HepG2 (cell line): ENCODE data around the gene TOP1. TPM values are rescaled to one million over a fixed set of nuclear protein-coding genes. Genes with fewer than 3 reads are reported as not detected.
A peak's percentile ranks its signal among the peaks of the same experiment; 100 is the strongest.

Source experiments
- BCL6 ChIP-seq: IDR thresholded peaks from 2 replicates; pipeline ENCODE4 v1.6.1; 2016; ENCODE audit warnings: missing genetic modification reagents, missing compliant biosample characterization
- GTF3A ChIP-seq: sonication (generic); formaldehyde crosslinking; conservative IDR thresholded peaks from 2 replicates; pipeline ENCODE4 v1.4.0; 2020; ENCODE audit warnings: mild to moderate bottlenecking, missing genetic modification reagents
- HOXA7 ChIP-seq: sonication (generic); formaldehyde crosslinking; IDR thresholded peaks from 2 replicates; pipeline ENCODE4 v1.8.1; 2022; ENCODE audit warnings: mild to moderate bottlenecking, missing genetic modification reagents, moderate library complexity
- MAFG ChIP-seq: sonication (generic); formaldehyde crosslinking; IDR thresholded peaks from 2 replicates; pipeline ENCODE4 v1.5.1; 2020; ENCODE audit warnings: mild to moderate bottlenecking, missing genetic modification reagents
- NFIC ChIP-seq: IDR thresholded peaks from 2 replicates; pipeline ENCODE4 v1.6.1; 2012; ENCODE audit warnings: mild to moderate bottlenecking, low read length, inconsistent platforms
- THAP11 ChIP-seq: IDR thresholded peaks from 2 replicates; pipeline ENCODE4 v1.6.1; 2016; ENCODE audit warnings: missing biosample characterization, missing genetic modification reagents
- ZNF362 ChIP-seq: sonication (generic); formaldehyde crosslinking; IDR thresholded peaks from 2 replicates; pipeline ENCODE4 v1.4.0; 2020; ENCODE audit warnings: missing genetic modification reagents, mild to moderate bottlenecking, borderline replicate concordance
- ZNF564 ChIP-seq: sonication (generic); formaldehyde crosslinking; IDR thresholded peaks from 2 replicates; pipeline ENCODE4 v1.8.1; 2023; ENCODE audit warnings: mild to moderate bottlenecking, missing genetic modification reagents
- ZNF841 ChIP-seq: sonication (generic); formaldehyde crosslinking; IDR thresholded peaks from 2 replicates; pipeline ENCODE4 v1.8.1; 2023; ENCODE audit warnings: missing genetic modification reagents, borderline replicate concordance
- ZSCAN9 ChIP-seq: IDR thresholded peaks from 2 replicates; pipeline ENCODE4 v1.6.1; 2016; ENCODE audit warnings: borderline replicate concordance
- polyA plus RNA-seq, 8 experiments: library from polyadenylated mRNA; depleted of rRNA in 3 of 8; stranded (reverse) in 7 of 8; unstranded in 1 of 8; fragments of >200 nt; fragmentation: Illumina TruSeq in 4 of 8; extraction: Trizol in 4 of 8; gene quantifications; 2 replicates each; pipeline versions ENCODE4 v1.2.1 to v1.2.3, GENCODE V29; 2011 to 2016; ENCODE audit warnings: low read depth in 4 of 8, missing spikeins in 1 of 8, mixed read lengths in 1 of 8; ENCODE audit not compliant: insufficient read depth in 1 of 8
- total RNA-seq, 5 experiments: library from RNA; depleted of rRNA; stranded (reverse); fragments of >200 nt; fragmentation: Illumina TruSeq; extraction: Trizol; gene quantifications; 2 replicates each; pipeline ENCODE4 v1.2.3, GENCODE V29; 2016; ENCODE audit warnings: low read depth in 1 of 5
- TF ChIP-seq, protein P1 (sequence below): sonication (generic); formaldehyde crosslinking; IDR thresholded peaks from 2 replicates; pipeline ENCODE4 v1.9.0; 2021; ENCODE audit warnings: missing genetic modification reagents, mild to moderate bottlenecking, borderline replicate concordance
- TF ChIP-seq, protein P2 (sequence below): sonication (generic); formaldehyde crosslinking; conservative IDR thresholded peaks from 2 replicates; pipeline ENCODE4 v1.4.0; 2020; ENCODE audit warnings: missing genetic modification reagents
- TF ChIP-seq, protein P3 (sequence below): sonication (generic); formaldehyde crosslinking; IDR thresholded peaks from 2 replicates; pipeline ENCODE4 v1.4.0; 2020; ENCODE audit warnings: missing genetic modification reagents
- TF ChIP-seq, protein P4 (sequence below): sonication (generic); formaldehyde crosslinking; IDR thresholded peaks from 2 replicates; pipeline ENCODE4 v1.5.1; 2020; ENCODE audit warnings: mild to moderate bottlenecking, missing genetic modification reagents, borderline replicate concordance

TOP1 gene
- total and polyA plus RNA-seq, 2 of the 13 experiments (the other 11 are each of a cell fraction or from before 2014, with no cell fraction given), result 10.2 to 19.4 TPM

DNA sequence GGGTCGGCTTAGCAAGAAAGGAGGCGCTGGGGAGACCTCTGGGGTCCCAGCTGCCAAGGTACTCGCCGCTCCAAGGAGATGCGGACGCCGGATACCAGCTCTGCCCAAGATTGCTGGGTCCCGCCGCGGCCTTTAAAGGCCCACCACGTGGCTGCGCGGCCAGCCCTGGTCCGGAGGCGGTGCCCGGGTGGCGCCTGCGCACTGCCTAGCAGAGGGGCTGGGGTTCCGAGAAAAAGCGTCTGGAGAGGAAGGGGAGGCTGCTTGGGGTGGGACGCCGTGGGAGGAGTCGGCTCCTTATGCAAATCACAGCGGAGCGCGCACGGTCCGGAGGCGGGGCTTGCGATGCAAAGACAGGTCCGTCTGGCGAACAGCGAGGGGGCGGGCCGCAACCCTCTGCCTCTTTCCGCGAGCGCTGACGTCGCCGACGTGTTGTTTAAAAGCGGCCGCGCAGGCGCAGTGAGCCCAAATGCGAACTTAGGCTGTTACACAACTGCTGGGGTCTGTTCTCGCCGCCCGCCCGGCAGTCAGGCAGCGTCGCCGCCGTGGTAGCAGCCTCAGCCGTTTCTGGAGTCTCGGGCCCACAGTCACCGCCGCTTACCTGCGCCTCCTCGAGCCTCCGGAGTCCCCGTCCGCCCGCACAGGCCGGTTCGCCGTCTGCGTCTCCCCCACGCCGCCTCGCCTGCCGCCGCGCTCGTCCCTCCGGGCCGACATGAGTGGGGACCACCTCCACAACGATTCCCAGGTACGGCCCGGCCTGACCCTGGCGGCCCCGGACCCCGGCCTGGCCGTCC is at the start of gene TOP1 (continued):
- TF ChIP-seq ZNF362 (CRISPR knock-in tag), result peak; percentile 72
- TF ChIP-seq MAFG (CRISPR knock-in tag), result no peak
- TF ChIP-seq ZNF841 (CRISPR knock-in tag), result no peak
- no peak; the same call in 1 of the 2 replicates for TF ChIP-seq BCL6 (CRISPR knock-in tag)
- TF ChIP-seq, protein P1, sequence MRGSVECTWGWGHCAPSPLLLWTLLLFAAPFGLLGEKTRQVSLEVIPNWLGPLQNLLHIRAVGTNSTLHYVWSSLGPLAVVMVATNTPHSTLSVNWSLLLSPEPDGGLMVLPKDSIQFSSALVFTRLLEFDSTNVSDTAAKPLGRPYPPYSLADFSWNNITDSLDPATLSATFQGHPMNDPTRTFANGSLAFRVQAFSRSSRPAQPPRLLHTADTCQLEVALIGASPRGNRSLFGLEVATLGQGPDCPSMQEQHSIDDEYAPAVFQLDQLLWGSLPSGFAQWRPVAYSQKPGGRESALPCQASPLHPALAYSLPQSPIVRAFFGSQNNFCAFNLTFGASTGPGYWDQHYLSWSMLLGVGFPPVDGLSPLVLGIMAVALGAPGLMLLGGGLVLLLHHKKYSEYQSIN, result no peak
- TF ChIP-seq GTF3A (CRISPR knock-in tag), result peak; percentile 88
- peak; percentile 72; the same call in 1 of the 2 replicates for TF ChIP-seq ZSCAN9 (CRISPR knock-in tag)
- peak; percentile 82 for TF ChIP-seq THAP11 (CRISPR knock-in tag)
- no peak for TF ChIP-seq NFIC
- peak; percentile 93; the same call in 1 of the 2 replicates for TF ChIP-seq ZNF564
- no peak for TF ChIP-seq HOXA7 (CRISPR knock-in tag)
- TF ChIP-seq, protein P2, sequence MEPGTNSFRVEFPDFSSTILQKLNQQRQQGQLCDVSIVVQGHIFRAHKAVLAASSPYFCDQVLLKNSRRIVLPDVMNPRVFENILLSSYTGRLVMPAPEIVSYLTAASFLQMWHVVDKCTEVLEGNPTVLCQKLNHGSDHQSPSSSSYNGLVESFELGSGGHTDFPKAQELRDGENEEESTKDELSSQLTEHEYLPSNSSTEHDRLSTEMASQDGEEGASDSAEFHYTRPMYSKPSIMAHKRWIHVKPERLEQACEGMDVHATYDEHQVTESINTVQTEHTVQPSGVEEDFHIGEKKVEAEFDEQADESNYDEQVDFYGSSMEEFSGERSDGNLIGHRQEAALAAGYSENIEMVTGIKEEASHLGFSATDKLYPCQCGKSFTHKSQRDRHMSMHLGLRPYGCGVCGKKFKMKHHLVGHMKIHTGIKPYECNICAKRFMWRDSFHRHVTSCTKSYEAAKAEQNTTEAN (CRISPR knock-in tag), result peak; percentile 74
- TF ChIP-seq, protein P3, sequence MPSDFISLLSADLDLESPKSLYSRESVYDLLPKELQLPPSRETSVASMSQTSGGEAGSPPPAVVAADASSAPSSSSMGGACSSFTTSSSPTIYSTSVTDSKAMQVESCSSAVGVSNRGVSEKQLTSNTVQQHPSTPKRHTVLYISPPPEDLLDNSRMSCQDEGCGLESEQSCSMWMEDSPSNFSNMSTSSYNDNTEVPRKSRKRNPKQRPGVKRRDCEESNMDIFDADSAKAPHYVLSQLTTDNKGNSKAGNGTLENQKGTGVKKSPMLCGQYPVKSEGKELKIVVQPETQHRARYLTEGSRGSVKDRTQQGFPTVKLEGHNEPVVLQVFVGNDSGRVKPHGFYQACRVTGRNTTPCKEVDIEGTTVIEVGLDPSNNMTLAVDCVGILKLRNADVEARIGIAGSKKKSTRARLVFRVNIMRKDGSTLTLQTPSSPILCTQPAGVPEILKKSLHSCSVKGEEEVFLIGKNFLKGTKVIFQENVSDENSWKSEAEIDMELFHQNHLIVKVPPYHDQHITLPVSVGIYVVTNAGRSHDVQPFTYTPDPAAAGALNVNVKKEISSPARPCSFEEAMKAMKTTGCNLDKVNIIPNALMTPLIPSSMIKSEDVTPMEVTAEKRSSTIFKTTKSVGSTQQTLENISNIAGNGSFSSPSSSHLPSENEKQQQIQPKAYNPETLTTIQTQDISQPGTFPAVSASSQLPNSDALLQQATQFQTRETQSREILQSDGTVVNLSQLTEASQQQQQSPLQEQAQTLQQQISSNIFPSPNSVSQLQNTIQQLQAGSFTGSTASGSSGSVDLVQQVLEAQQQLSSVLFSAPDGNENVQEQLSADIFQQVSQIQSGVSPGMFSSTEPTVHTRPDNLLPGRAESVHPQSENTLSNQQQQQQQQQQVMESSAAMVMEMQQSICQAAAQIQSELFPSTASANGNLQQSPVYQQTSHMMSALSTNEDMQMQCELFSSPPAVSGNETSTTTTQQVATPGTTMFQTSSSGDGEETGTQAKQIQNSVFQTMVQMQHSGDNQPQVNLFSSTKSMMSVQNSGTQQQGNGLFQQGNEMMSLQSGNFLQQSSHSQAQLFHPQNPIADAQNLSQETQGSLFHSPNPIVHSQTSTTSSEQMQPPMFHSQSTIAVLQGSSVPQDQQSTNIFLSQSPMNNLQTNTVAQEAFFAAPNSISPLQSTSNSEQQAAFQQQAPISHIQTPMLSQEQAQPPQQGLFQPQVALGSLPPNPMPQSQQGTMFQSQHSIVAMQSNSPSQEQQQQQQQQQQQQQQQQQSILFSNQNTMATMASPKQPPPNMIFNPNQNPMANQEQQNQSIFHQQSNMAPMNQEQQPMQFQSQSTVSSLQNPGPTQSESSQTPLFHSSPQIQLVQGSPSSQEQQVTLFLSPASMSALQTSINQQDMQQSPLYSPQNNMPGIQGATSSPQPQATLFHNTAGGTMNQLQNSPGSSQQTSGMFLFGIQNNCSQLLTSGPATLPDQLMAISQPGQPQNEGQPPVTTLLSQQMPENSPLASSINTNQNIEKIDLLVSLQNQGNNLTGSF (CRISPR knock-in tag), result peak; percentile 94
- TF ChIP-seq, protein P4, sequence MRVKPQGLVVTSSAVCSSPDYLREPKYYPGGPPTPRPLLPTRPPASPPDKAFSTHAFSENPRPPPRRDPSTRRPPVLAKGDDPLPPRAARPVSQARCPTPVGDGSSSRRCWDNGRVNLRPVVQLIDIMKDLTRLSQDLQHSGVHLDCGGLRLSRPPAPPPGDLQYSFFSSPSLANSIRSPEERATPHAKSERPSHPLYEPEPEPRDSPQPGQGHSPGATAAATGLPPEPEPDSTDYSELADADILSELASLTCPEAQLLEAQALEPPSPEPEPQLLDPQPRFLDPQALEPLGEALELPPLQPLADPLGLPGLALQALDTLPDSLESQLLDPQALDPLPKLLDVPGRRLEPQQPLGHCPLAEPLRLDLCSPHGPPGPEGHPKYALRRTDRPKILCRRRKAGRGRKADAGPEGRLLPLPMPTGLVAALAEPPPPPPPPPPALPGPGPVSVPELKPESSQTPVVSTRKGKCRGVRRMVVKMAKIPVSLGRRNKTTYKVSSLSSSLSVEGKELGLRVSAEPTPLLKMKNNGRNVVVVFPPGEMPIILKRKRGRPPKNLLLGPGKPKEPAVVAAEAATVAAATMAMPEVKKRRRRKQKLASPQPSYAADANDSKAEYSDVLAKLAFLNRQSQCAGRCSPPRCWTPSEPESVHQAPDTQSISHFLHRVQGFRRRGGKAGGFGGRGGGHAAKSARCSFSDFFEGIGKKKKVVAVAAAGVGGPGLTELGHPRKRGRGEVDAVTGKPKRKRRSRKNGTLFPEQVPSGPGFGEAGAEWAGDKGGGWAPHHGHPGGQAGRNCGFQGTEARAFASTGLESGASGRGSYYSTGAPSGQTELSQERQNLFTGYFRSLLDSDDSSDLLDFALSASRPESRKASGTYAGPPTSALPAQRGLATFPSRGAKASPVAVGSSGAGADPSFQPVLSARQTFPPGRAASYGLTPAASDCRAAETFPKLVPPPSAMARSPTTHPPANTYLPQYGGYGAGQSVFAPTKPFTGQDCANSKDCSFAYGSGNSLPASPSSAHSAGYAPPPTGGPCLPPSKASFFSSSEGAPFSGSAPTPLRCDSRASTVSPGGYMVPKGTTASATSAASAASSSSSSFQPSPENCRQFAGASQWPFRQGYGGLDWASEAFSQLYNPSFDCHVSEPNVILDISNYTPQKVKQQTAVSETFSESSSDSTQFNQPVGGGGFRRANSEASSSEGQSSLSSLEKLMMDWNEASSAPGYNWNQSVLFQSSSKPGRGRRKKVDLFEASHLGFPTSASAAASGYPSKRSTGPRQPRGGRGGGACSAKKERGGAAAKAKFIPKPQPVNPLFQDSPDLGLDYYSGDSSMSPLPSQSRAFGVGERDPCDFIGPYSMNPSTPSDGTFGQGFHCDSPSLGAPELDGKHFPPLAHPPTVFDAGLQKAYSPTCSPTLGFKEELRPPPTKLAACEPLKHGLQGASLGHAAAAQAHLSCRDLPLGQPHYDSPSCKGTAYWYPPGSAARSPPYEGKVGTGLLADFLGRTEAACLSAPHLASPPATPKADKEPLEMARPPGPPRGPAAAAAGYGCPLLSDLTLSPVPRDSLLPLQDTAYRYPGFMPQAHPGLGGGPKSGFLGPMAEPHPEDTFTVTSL (CRISPR knock-in tag), result peak; percentile 71
